ENCODE results near the gene PNKP.

DNA sequence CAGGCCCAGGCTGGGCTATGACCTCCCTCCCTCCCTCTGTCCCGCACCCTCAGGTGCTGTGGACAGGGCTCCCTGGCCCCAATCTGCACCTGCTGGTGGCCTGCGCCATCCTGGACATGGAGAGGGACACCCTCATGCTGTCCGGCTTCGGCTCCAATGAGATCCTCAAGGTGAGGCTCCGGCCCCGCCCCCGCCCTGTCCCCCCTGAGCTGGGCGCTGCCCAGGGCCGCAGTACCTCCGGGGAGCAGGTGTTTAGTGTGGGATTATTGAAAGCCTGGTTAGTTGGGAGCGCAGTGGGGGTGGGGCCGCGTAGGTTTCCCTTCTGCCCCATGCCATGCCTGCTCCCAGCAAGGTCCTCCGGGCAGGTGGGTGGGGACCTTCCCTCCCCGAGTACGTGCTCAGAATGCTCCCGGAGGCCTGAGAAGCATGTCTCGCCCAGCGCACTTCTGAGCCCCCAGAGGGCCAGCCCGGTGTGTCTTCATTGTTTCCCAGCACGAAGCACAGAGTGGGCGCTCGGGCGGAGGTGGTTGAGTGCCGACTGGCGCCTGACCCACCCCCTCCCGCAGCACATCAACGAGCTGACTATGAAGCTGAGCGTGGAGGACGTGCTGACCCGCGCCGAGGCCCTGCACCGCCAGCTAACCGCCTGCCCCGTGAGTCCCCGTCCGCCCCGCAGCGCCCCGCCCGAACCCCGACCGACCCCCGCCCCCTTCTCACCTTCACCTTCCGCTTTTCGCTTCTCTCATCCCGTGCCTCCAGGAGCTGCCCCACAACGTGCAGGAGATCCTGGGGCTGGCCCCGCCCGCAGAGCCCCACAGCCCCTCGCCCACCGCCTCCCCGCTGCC lies 20.5 kb upstream of the PNKP start:
- no peak for TF ChIP-seq EP300 (IDR thresholded peaks at IDR 0.05; ENCODE audit: borderline replicate concordance in 1 of 2, low read depth in 2 of 2, low read length in 2 of 2)
- TF ChIP-seq, protein P1, sequence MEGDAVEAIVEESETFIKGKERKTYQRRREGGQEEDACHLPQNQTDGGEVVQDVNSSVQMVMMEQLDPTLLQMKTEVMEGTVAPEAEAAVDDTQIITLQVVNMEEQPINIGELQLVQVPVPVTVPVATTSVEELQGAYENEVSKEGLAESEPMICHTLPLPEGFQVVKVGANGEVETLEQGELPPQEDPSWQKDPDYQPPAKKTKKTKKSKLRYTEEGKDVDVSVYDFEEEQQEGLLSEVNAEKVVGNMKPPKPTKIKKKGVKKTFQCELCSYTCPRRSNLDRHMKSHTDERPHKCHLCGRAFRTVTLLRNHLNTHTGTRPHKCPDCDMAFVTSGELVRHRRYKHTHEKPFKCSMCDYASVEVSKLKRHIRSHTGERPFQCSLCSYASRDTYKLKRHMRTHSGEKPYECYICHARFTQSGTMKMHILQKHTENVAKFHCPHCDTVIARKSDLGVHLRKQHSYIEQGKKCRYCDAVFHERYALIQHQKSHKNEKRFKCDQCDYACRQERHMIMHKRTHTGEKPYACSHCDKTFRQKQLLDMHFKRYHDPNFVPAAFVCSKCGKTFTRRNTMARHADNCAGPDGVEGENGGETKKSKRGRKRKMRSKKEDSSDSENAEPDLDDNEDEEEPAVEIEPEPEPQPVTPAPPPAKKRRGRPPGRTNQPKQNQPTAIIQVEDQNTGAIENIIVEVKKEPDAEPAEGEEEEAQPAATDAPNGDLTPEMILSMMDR (IDR thresholded peaks at IDR 0.05; ENCODE audit: control extremely low read depth in 1 of 3, insufficient read depth in 1 of 3, low read depth in 1 of 3, low read length in 3 of 3) = no peak
- no peak for TF ChIP-seq POLR2AphosphoS5 (IDR thresholded peaks at IDR 0.05; ENCODE audit: low read depth, low read length)
- TF ChIP-seq, protein P2, sequence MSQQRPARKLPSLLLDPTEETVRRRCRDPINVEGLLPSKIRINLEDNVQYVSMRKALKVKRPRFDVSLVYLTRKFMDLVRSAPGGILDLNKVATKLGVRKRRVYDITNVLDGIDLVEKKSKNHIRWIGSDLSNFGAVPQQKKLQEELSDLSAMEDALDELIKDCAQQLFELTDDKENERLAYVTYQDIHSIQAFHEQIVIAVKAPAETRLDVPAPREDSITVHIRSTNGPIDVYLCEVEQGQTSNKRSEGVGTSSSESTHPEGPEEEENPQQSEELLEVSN (IDR thresholded peaks at IDR 0.05) = no peak
- TF ChIP-seq KDM1A (IDR thresholded peaks at IDR 0.05; ENCODE audit: borderline replicate concordance, low read length) = no peak

Data from H1 (cell line).